Measurements from ENCODE around the gene DNMT1.
"Not testable (repeated sequence)": the region's sequence is repeated elsewhere in the genome, so short reads cannot be mapped to it uniquely, and the experiment has no call there.

Gene DNMT1

GRCh38 chr19:10194500-10195198 is at the start of gene DNMT1:
TSS of gene DNMT1 (minus strand) at chr19:10194953. CDS start at chr19:10194899, 54 bp downstream.
- peak; percentile 96 for DNase-seq (ENCODE audit: low read depth)

GRCh38 chr19:10243606-10244005 is 48.9 kb upstream of the DNMT1 start:
- DNase-seq (ENCODE audit: low read depth) = no peak

DNA sequence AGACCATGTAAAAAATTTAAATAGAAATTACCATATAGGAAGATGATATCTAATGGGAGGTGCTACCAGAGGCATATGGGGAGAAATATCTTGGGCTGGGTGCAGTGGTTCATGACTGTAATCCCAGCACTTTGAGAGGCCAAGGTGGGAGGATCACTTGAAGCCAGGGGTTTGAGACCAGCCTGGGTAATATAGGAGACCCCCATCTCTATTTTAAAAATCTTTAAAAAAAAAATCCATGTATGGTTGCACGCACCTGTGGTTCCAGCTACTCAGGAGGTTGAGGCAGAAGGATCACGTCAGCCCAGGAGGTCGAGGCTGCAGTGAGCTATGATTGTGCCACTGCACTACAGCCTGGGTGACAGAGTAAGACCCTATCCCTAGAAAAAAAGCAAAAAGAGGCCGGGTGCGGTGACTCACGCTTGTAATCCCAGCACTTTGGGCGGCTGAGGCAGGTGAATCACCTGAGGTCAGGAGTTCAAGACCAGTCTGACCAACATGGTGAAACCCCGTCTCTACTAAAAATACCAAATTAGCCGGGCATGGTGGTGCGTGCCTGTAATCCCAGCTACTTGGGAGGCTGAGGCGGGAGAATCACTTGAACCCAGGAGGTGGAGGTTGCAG is 47.2 kb upstream of the DNMT1 start:
- DNase-seq (ENCODE audit: low read depth) = not testable (repeated sequence)

DNA sequence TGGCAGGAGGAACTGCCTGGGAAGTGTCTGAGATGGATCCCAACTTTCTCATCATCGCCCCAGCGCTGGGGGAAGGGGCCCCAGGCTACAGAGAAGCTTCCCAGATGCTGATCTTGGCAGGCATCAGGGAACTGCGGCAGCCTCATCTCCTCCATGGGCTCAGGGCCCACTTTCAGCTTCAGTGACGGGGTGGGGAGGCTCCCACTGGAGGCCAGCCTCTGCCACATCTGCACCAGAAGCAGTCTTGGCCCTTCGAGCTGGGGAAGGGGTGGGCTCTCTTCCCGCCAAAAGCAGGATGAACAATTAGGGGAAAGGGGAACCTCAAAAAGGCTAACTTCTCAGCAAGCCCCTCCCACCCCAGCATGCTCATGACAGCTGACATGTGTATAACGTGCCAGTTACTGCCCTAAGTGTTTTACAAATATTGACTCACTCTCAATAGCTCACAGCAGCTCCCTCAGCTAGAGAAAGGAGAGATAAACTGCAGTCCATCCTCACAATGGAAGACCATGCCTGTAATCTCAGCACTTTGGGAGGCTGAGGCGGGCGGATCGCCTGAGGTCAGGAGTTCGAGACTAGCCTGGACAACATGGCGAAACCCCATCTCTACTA is 43.5 kb upstream of the DNMT1 start:
- DNase-seq (ENCODE audit: low read depth) = peak; percentile 35

GRCh38 chr19:10237702-10238101 is 42.9 kb upstream of the DNMT1 start:
- no peak for DNase-seq (ENCODE audit: low read depth)

- DNase-seq (ENCODE audit: low read depth) = not testable (repeated sequence)
Observed at GRCh38 chr19:10235409-10235808, 40.7 kb upstream of the DNMT1 start.

DNA sequence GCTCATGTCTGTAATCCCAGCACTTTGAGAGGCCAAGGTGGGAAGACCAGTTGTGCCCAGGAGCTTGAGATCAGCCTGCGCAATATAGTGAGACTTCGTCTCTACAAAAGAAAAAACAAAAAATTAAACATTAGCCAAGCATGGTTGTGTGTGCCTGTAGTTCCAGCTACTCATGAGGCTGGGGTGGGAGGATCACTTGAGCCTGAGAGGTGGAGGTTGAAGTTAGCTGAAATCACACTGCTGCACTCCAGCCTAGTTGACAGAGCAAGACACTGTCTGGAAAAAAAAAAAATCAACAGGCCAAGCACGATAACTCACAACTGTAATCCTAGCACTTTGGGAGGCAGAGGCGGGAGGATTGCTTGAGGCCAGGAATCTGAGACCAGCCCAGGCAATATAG is 40.2 kb upstream of the DNMT1 start:
- DNase-seq (ENCODE audit: low read depth) = no peak

- DNase-seq (ENCODE audit: low read depth) = no peak
Observed at GRCh38 chr19:10233946-10234345, 39.2 kb upstream of the DNMT1 start.

GRCh38 chr19:10231612-10232228 is 37.0 kb upstream of the DNMT1 start:
- DNase-seq (ENCODE audit: low read depth) = no peak

DNA sequence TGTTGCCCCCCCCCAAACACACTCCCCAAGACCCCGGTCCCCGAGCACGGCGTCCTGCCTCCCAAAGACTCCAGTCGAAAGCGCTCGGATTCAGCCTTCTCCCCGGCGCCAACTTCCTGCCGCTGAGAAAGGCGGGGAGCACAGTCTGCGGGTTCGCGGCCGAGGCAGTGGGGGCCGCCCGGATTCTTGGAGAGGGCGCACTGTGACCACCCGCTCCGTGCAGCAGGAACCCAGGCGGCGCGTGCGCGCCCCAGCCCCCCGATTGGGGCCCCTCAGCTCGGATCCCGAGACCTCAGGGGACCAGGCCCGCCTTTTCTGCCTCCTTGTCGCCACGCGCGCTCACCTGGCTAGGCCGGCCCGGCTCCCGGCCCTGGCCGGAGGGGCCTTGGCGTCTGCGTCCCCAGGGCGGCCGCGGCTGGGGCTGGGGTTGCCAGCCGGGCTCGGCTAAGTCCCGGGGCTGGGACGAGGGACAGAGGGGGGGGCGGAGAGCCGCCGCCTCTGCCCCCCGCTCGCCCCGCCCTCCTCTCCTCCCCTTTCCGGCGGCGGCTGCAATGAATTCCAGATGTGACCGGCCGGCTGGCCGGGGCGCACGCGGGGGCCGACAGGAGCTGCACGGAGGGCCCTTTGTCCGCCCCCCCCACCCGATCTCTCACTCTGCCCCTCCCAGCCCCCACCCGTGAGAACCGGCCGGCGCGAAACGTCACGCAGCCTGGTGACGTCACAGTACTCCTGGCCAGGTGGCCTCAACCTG is 36.3 kb upstream of the DNMT1 start, which contains the start of gene S1PR2:
S1PR2 (minus strand) TSS at position 471 of the 751 bp plus-strand sequence. CDS start 6,426 bp downstream, outside the sequence.
- DNase-seq (ENCODE audit: low read depth) = peak; percentile 21

DNA sequence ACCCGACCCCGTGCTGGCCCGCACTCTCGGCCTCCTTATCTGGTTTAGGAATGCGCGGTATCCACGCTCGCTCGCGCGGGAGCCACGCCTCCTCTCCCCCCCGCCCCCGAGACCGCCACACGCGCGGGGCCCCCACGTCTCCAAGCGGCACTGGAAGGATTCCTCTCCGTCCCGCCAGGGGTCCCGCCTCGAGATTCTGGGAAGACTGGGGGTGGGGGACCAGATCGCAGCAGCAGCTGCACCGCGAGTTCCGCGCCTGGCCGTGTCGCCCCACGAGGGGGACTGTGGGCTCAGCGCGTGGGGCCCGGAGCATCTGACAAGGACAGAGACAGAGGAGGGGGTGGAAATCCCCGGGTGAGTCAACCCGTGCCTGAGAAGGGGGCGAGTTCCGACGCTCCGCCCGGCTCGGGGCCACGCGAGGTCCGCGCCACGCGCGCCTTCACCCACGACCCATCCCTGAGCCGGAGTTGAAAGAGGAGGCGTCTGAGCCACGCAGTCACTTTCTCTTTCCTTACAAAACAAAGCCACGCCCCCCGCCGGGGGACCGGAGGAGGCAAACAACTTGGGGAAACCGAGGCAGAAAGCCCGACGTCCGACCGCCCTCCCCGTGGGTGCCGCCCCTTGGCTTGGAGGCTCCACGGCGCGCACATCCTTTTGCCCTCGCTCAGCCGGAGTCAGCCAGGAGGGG is 35.6 kb upstream of the DNMT1 start:
- DNase-seq (ENCODE audit: low read depth) = peak; percentile 41

DNA sequence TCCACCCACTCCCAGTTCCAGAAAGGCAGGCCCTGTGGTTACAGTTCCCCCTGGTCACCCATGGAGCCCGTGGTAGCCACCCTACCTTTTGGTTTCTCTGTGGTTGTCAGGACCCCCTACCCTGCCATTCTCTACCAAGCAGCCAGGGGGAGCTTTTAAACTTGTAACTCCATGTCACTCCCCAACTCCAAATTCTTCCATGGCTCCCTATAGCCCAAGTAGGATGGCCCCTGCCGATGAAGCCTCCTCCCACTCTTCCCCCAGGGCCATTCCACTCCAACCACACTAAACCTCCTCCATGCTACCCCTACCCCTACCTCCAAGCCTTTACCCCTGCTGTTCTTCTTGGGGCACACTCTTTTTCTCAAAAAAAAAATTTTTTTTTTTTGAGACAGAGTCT is 34.2 kb upstream of the DNMT1 start:
- DNase-seq (ENCODE audit: low read depth) = no peak

DNA sequence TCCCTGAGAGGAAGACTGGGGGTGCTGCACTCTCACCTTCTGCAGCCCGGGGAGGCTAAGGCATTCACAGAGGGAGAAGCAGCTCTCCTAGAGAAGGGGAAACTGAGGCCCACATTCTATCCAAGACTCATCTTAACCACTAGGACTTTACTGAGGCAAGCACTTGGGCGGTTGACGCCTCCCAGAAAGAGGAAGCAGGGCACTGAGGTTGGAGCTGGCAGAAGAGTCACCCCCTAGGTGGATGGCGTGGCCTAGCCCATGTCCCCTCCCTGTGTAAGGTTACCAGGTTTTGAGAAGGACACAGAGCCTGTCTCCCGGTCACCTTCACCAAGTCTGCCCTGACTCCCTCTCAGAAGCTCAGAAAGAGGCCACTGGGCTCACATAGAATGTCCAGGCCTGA is 33.6 kb upstream of the DNMT1 start:
- DNase-seq (ENCODE audit: low read depth) = no peak

DNA sequence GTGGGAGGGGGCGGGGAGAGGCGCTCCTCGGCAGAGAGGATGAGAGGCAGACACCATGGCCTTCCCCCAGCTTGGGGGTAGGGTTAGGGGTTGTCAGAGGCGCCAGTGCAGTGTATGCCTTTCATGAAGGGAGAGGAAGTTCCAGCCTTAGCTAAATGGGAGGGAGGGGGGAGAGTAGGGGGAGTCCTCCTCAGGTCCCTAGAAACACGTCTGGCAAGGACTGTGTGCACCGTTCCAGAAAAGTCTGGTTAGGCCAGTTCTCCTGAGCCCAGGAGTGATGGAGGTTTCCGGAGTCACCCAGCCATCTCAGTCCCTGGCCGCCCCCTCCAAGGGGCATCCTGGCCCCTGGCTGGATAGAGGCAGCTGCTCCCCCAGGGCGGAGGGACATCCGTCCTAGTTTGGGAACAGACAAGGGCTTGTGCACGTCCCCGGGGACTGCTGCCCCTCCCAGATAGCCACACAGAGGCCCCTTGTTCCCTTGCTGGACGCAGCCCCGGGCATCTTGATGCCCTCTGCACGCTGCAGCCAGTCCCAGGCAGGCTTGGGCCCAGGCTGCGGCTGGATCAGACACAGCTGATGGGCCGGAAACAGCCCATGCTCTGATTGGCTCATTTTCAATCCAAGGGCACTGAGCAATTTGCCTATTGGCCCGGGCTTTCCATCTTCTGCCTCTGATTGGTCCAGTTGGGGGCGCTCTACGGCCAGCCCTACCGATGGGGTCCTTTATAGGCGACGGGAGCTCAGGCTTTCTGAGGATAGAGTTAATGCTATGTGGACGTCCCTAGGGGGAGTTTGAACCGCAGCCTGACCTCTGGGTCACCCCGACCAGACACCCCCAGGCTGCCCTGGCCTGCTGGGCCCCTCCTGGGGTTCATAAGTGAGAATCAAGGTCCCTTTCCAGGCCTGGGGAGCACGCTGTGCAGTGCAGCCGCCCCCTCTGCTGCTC is 32.5 kb upstream of the DNMT1 start:
- no peak for DNase-seq (ENCODE audit: low read depth)

- DNase-seq (ENCODE audit: low read depth) = peak; percentile 56
Observed at GRCh38 chr19:10226376-10227025, 31.7 kb upstream of the DNMT1 start.

GRCh38 chr19:10226021-10226375 is 31.2 kb upstream of the DNMT1 start:
- no peak for DNase-seq (ENCODE audit: low read depth)

- no peak for DNase-seq (ENCODE audit: low read depth)
Observed at GRCh38 chr19:10224337-10224736, 29.6 kb upstream of the DNMT1 start.

- no peak for DNase-seq (ENCODE audit: low read depth)
Observed at GRCh38 chr19:10223488-10224213, 28.9 kb upstream of the DNMT1 start.

DNA sequence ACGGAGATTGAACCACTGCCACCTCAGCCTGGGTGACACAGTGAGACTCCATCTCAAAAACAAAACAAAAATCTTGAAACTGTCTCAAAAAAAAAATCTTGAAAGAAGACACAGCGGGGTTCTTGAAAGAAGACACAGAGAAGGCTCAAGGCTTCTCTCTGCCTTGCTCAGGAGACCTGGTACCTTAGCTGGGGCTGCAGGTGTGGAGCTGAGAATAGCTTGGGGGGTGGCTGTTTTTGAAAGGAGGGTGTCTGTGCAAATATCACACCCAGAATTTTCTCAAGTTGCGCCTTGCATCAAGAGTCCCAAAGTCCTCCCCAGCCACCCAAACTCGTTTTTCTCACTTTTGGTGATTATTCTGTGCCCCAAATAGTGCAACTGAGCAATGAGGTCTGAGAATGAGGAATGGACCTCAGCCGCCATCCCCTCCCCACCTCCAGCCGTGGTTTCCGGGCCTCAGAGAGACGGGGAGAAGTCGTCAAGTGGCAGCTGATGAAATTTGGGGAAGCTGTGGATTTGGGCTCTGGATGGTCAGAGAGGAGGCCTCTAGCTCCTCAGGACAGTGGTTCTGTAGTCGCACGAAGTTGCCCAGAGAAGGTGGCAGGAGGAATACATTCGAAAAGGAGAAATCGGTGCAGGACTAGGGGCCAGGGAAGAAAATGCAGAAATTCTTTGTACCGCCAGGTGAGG is 27.6 kb upstream of the DNMT1 start:
- DNase-seq (ENCODE audit: low read depth) = no peak
